GM12878 (cell line): ENCODE data around the gene ZNF132. TPM values are rescaled to one million over a fixed set of nuclear protein-coding genes. Genes with fewer than 3 reads are reported as not detected.

Experiments used
- CBFB ChIP-seq: IDR thresholded peaks from 2 replicates; pipeline ENCODE4 v1.6.1; 2016; ENCODE audit warnings: antibody characterized with exemption, low read depth
- CBX5 ChIP-seq: sonication (generic); IDR thresholded peaks from 2 replicates; pipeline ENCODE4 v1.6.1; 2016; ENCODE audit warnings: low read depth, moderate library complexity, mild to moderate bottlenecking, inconsistent platforms
- CEBPB ChIP-seq, 2 experiments: fragments of 150-350 bp in 1 of 2; IDR thresholded peaks; 2 replicates each; pipeline ENCODE4 v1.6.1; 2012 to 2014; ENCODE audit warnings: low read depth in 2 of 2, low read length in 2 of 2, borderline replicate concordance in 1 of 2, inconsistent platforms in 1 of 2
- CHD2 ChIP-seq: IDR thresholded peaks from 2 replicates; pipeline ENCODE4 v1.6.1; 2011; ENCODE audit warnings: low read depth, low read length, improper control_type of control experiment, borderline replicate concordance
- CTCF ChIP-seq, 3 experiments: IDR thresholded peaks in 2 of 3; conservative IDR thresholded peaks in 1 of 3; 2 replicates each; pipeline ENCODE4 v1.5.1; 2011; ENCODE audit warnings: low read depth in 3 of 3, low read length in 3 of 3, mild to moderate bottlenecking in 3 of 3, control low read depth in 2 of 3, moderate library complexity in 2 of 3, inconsistent platforms in 1 of 3, mixed read lengths in 1 of 3; ENCODE audit not compliant: control insufficient read depth in 2 of 3, insufficient read depth in 1 of 3; ENCODE audit errors: extremely low read depth in 1 of 3
- DPF2 ChIP-seq: fragments of 450-650 bp; IDR thresholded peaks from 2 replicates; pipeline ENCODE4 v1.6.1; 2017; ENCODE audit warnings: mild to moderate bottlenecking
- ETV6 ChIP-seq, 2 experiments: fragments of 450-650 bp in 1 of 2; IDR thresholded peaks in 1 of 2; conservative IDR thresholded peaks in 1 of 2; 2 replicates each; pipeline ENCODE4 v1.6.1; 2014; ENCODE audit warnings: antibody characterized with exemption in 1 of 2, borderline replicate concordance in 1 of 2, low read depth in 1 of 2, mild to moderate bottlenecking in 1 of 2, moderate library complexity in 1 of 2
- IKZF2 ChIP-seq, 2 experiments: fragments of 450-650 bp; IDR thresholded peaks; 2 replicates each; pipeline ENCODE4 v1.6.1; 2017; ENCODE audit warnings: mild to moderate bottlenecking in 2 of 2, moderate library complexity in 2 of 2
- IRF4 ChIP-seq: IDR thresholded peaks from 2 replicates; pipeline ENCODE4 v1.6.1; 2011; ENCODE audit warnings: low read depth, low read length
- MTA2 ChIP-seq: fragments of 450-650 bp; IDR thresholded peaks from 2 replicates; pipeline ENCODE4 v1.6.1; 2016; ENCODE audit warnings: low read depth, mild to moderate bottlenecking, moderate library complexity
- MXI1 ChIP-seq: fragments of 150-350 bp; IDR thresholded peaks from 2 replicates; pipeline ENCODE4 v1.6.1; 2011; ENCODE audit warnings: low read depth, mild to moderate bottlenecking, inconsistent platforms, low read length, improper control_type of control experiment
- NFXL1 ChIP-seq: fragments of 450-650 bp; IDR thresholded peaks from 2 replicates; pipeline ENCODE4 v1.6.1; 2017; ENCODE audit warnings: antibody characterized with exemption, mild to moderate bottlenecking, borderline replicate concordance
- NR2C2 ChIP-seq: IDR thresholded peaks from 2 replicates; pipeline ENCODE4 v1.6.1; 2011; ENCODE audit warnings: borderline replicate concordance, low read depth; ENCODE audit not compliant: control insufficient read depth, insufficient read length
- NR2F1 ChIP-seq: fragments of 450-650 bp; conservative IDR thresholded peaks from 2 replicates; pipeline ENCODE4 v1.6.1; 2017; ENCODE audit warnings: mild to moderate bottlenecking
- NRF1 ChIP-seq: conservative IDR thresholded peaks from 2 replicates; pipeline ENCODE4 v1.6.1; 2011; ENCODE audit warnings: mild to moderate bottlenecking, low read depth, low read length, improper control_type of control experiment
- PAX5 ChIP-seq: IDR thresholded peaks from 2 replicates; pipeline ENCODE4 v1.6.1; 2011; ENCODE audit warnings: low read depth, low read length, borderline replicate concordance
- PML ChIP-seq: IDR thresholded peaks from 2 replicates; pipeline ENCODE4 v1.6.1; 2012; ENCODE audit warnings: low read length, inconsistent platforms
- POLR2AphosphoS5 ChIP-seq: IDR thresholded peaks from 2 replicates; pipeline ENCODE4 v1.6.1; 2011; ENCODE audit warnings: mild to moderate bottlenecking, low read length, inconsistent platforms
- SMARCA5 ChIP-seq: fragments of 450-650 bp; IDR thresholded peaks from 2 replicates; pipeline ENCODE4 v1.6.1; 2017; ENCODE audit warnings: mild to moderate bottlenecking
- STAT1 ChIP-seq: fragments of 450-650 bp; conservative IDR thresholded peaks from 2 replicates; pipeline ENCODE4 v1.6.1; 2014; ENCODE audit warnings: antibody characterized with exemption, mild to moderate bottlenecking
- TCF12 ChIP-seq: IDR thresholded peaks from 2 replicates; pipeline ENCODE4 v1.6.1; 2011; ENCODE audit warnings: low read depth, mild to moderate bottlenecking, low read length
- TCF3 ChIP-seq: IDR thresholded peaks from 2 replicates; pipeline ENCODE4 v1.6.1; 2012; ENCODE audit warnings: low read depth, mild to moderate bottlenecking, low read length, borderline replicate concordance; ENCODE audit not compliant: insufficient read depth
- ZNF24 ChIP-seq: fragments of 450-650 bp; IDR thresholded peaks from 2 replicates; pipeline ENCODE4 v1.6.1; 2017; ENCODE audit warnings: antibody characterized with exemption, mild to moderate bottlenecking
- ZZZ3 ChIP-seq: IDR thresholded peaks from 2 replicates; pipeline ENCODE4 v1.6.1; 2011; ENCODE audit warnings: low read depth; ENCODE audit not compliant: control insufficient read depth, insufficient read length
- polyA plus RNA-seq, 11 experiments: library from polyadenylated mRNA; depleted of rRNA in 4 of 11; unstranded in 6 of 11; stranded (reverse) in 5 of 11; fragments of >200 nt; fragmentation: Nextera tagmentation in 4 of 11; fragmentation: Illumina TruSeq in 1 of 11; extraction: Ambion mirVana in 4 of 11; extraction: Trizol in 1 of 11; gene quantifications; 1 replicate in 1 of 11; 2 replicates in 10 of 11; pipeline versions ENCODE4 v1.2.1 to v1.2.3, GENCODE V29; 2011 to 2016; ENCODE audit warnings: inconsistent platforms in 2 of 11, missing spikeins in 2 of 11, low read depth in 1 of 11
- total RNA-seq, 4 experiments: library from RNA; depleted of rRNA in 3 of 4; stranded (reverse); fragments of >200 nt in 3 of 4; fragmentation: Illumina TruSeq in 1 of 4; extraction: Trizol in 1 of 4; gene quantifications; 2 replicates each; pipeline versions ENCODE4 v1.2.1 to v1.2.3, GENCODE V29; 2013 to 2021
- TF ChIP-seq, protein P1 (sequence below): fragments of 450-650 bp; IDR thresholded peaks from 2 replicates; pipeline ENCODE4 v1.6.1; 2016; ENCODE audit warnings: mild to moderate bottlenecking
- TF ChIP-seq, protein P2 (sequence below): fragments of 150-350 bp; IDR thresholded peaks from 2 replicates; pipeline ENCODE4 v1.6.1; 2016; ENCODE audit warnings: low read depth, low read length

Gene ZNF132
- total and polyA plus RNA-seq, 10 of the 15 experiments (the other 5 are each of a cell fraction or from before 2014, with no cell fraction given), result 0.56 to 4.0 (median 2.3) TPM

DNA sequence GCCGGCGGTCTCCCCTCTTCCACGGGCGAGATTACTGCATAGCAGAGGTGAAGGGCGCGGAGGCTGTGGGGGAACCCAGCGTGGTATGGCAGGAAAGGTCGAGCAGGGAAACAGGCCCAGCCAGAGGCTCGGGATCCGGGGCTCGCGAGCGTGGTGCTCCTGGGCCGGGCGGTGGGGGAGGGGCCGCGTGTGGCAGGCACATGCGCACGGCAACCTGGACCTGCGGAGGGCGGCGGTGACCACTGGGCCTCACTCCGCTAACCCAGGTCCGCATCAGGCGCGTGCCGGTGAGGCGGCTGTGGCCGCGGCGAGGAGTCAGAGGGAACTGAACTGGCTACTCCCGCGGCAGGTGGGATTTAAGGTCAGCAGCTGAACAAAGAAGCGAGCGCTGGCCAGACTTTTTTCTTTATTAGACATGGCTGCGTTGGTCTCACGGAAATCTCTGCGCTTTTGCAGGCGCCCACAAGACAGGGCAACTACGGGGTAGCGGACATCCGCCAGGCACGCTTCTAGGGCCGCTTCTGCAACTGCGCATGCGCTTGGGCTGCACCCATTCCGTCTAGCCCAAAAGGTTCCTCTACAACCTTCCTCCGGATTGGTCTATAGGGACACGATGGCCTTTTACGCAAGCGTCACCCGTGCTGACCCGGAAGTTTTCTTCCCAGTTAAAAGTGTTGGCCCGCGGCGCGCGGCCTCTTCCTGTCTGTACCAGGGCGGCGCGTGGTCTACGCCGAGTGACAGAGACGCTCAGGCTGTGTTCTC, 53.2 kb downstream of the ZNF132 start, which contains the start of gene RPS5 (continued):
- TF ChIP-seq, protein P1, sequence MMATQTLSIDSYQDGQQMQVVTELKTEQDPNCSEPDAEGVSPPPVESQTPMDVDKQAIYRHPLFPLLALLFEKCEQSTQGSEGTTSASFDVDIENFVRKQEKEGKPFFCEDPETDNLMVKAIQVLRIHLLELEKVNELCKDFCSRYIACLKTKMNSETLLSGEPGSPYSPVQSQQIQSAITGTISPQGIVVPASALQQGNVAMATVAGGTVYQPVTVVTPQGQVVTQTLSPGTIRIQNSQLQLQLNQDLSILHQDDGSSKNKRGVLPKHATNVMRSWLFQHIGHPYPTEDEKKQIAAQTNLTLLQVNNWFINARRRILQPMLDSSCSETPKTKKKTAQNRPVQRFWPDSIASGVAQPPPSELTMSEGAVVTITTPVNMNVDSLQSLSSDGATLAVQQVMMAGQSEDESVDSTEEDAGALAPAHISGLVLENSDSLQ, result peak; percentile 76
- no peak; the same call in 1 of the 2 replicates for TF ChIP-seq DPF2
- TF ChIP-seq NR2C2, result peak; percentile 86
- peak; percentile 9; the same call in 1 of the 2 replicates for TF ChIP-seq TCF12
- TF ChIP-seq STAT1, result no peak
- TF ChIP-seq CTCF (IDR thresholded peaks at IDR 0.05 in 2 of 3, conservative IDR thresholded peaks at IDR 0.05 in 1 of 3; ENCODE audit: control insufficient read depth in 2 of 3, extremely low read depth in 1 of 3, insufficient read depth in 1 of 3, low read depth in 3 of 3, low read length in 3 of 3), result no peak
- TF ChIP-seq NR2F1, result no peak
- TF ChIP-seq CBX5, result no peak
- TF ChIP-seq, protein P2, sequence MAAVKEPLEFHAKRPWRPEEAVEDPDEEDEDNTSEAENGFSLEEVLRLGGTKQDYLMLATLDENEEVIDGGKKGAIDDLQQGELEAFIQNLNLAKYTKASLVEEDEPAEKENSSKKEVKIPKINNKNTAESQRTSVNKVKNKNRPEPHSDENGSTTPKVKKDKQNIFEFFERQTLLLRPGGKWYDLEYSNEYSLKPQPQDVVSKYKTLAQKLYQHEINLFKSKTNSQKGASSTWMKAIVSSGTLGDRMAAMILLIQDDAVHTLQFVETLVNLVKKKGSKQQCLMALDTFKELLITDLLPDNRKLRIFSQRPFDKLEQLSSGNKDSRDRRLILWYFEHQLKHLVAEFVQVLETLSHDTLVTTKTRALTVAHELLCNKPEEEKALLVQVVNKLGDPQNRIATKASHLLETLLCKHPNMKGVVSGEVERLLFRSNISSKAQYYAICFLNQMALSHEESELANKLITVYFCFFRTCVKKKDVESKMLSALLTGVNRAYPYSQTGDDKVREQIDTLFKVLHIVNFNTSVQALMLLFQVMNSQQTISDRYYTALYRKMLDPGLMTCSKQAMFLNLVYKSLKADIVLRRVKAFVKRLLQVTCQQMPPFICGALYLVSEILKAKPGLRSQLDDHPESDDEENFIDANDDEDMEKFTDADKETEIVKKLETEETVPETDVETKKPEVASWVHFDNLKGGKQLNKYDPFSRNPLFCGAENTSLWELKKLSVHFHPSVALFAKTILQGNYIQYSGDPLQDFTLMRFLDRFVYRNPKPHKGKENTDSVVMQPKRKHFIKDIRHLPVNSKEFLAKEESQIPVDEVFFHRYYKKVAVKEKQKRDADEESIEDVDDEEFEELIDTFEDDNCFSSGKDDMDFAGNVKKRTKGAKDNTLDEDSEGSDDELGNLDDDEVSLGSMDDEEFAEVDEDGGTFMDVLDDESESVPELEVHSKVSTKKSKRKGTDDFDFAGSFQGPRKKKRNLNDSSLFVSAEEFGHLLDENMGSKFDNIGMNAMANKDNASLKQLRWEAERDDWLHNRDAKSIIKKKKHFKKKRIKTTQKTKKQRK, result no peak
- TF ChIP-seq PAX5, result peak; percentile 44; the same call in 1 of the 2 replicates
- TF ChIP-seq TCF3, result peak; percentile 75; the same call in 1 of the 2 replicates
- TF ChIP-seq NFXL1, result no peak
- TF ChIP-seq PML, result peak; percentile 96
- peak; percentile 99 for TF ChIP-seq POLR2AphosphoS5
- peak; percentile 93 for TF ChIP-seq SMARCA5
- no peak for TF ChIP-seq CEBPB (IDR thresholded peaks at IDR 0.05; ENCODE audit: borderline replicate concordance in 1 of 2, low read depth in 2 of 2, low read length in 2 of 2)
- TF ChIP-seq CBFB, result peak; percentile 94
- TF ChIP-seq ETV6 (conservative IDR thresholded peaks at IDR 0.05 in 1 of 2, IDR thresholded peaks at IDR 0.05 in 1 of 2; ENCODE audit: borderline replicate concordance in 1 of 2, low read depth in 1 of 2), result no peak
- no peak for TF ChIP-seq IKZF2 (IDR thresholded peaks at IDR 0.05)
- TF ChIP-seq MTA2, result peak; percentile 93
- peak; percentile 99 for TF ChIP-seq MXI1
- peak; percentile 66 for TF ChIP-seq NRF1
- TF ChIP-seq IRF4, result no peak
- TF ChIP-seq ZNF24, result no peak
- no peak for TF ChIP-seq ZZZ3
- TF ChIP-seq CHD2, result peak; percentile 76
